ENCODE data around the gene BTBD19. TPM values are rescaled to one million over a fixed set of nuclear protein-coding genes. Genes with fewer than 3 reads are reported as not detected.

BTBD19 gene
- polyA plus RNA-seq, 1 of the 3 experiments (the other 2 are of a cell fraction): 36.9 TPM

GRCh38 chr1:44855742-44856141 lies 47.4 kb downstream of the BTBD19 start:
- Histone ChIP-seq H3K4me1 (ENCODE audit: control insufficient read depth in 1 of 2, insufficient read depth in 2 of 2, low read depth in 1 of 2, low read length in 1 of 2) (no peaks in the 10 kb centered on the region), H3F3A (replicated peaks; ENCODE audit: insufficient read depth) (no peaks in the 10 kb centered on the region), H3K27ac (ENCODE audit: low read depth in 2 of 2, low read length in 1 of 2) (no peak overlapping the region), H2AFZ (ENCODE audit: low read depth) (no peak overlapping the region), H3K79me2 (ENCODE audit: insufficient read depth) (no peaks in the 10 kb centered on the region), H3K36me3 (replicated peaks in 1 of 2; ENCODE audit: control insufficient read depth in 1 of 2, insufficient read depth in 2 of 2, low read length in 1 of 2) (no peaks in the 10 kb centered on the region), H3K9me3 (no peaks in the 10 kb centered on the region), H3K27me3 (ENCODE audit: insufficient read depth) (no peaks in the 10 kb centered on the region), H3K4me3 (ENCODE audit: low read depth in 2 of 2, low read length in 1 of 2) (no peak overlapping the region), H3K9ac (no peak overlapping the region), H3K4me2 (no peak overlapping the region), H4K20me1 (ENCODE audit: insufficient read depth) (no peaks in the 10 kb centered on the region), H3K9me2 (no peaks in the 10 kb centered on the region)
- no peak for DNase-seq
- POLR2A ChIA-PET: no interaction called here
- CTCF ChIA-PET: interaction anchor here (0.7 kb wide), 1 partner anchor 1620 kb away, joined by 3 read pairs; no protein-coding TSS in a partner anchor
- 94% methylated on average over 7 of the region's 7 CpGs for WGBS (ENCODE audit: low lambda C conversion rate)
- no peak for TF ChIP-seq RAD21 (IDR thresholded peaks at IDR 0.05; ENCODE audit: low read length)
- TF ChIP-seq ZBTB33 (IDR thresholded peaks at IDR 0.05; ENCODE audit: borderline replicate concordance, low read depth): no peak
- no peak for TF ChIP-seq FOXJ3 (CRISPR knock-in tag; IDR thresholded peaks at IDR 0.05)

DNA sequence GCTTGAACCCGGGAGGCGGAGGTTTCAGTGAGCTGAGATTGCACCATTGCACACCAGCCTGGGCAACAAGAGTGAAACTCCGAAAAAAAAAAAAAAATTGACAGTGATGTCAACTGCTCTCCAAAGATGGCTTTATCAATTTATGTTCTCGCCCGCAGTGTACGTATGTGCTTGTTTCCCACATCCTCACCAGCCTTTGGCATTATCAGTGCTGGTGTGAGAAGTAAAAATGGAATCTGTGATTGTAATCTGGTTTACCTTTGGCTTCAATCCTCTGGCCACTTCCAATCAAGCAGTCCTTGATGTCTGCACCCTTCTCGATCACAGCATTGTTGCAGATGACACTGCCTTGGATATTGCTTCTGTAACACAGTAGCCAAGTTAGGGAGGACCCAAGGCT lies 49.1 kb downstream of the BTBD19 start:
- Histone ChIP-seq H3K27ac (ENCODE audit: low read depth in 2 of 2, low read length in 1 of 2) (no peak overlapping the region), H3K4me1 (ENCODE audit: control insufficient read depth in 1 of 2, insufficient read depth in 2 of 2, low read depth in 1 of 2, low read length in 1 of 2) (no peaks in the 10 kb centered on the region), H3F3A (replicated peaks; ENCODE audit: insufficient read depth) (no peaks in the 10 kb centered on the region), H3K4me3 (ENCODE audit: low read depth in 2 of 2, low read length in 1 of 2) (no peak overlapping the region), H4K20me1 (ENCODE audit: insufficient read depth) (no peaks in the 10 kb centered on the region), H3K9me2 (no peaks in the 10 kb centered on the region), H2AFZ (ENCODE audit: low read depth) (no peak overlapping the region), H3K27me3 (ENCODE audit: insufficient read depth) (no peaks in the 10 kb centered on the region), H3K9me3 (no peaks in the 10 kb centered on the region), H3K9ac (no peak overlapping the region), H3K4me2 (no peak overlapping the region), H3K79me2 (ENCODE audit: insufficient read depth) (no peaks in the 10 kb centered on the region), H3K36me3 (replicated peaks in 1 of 2; ENCODE audit: control insufficient read depth in 1 of 2, insufficient read depth in 2 of 2, low read length in 1 of 2) (no peaks in the 10 kb centered on the region)
- TF ChIP-seq SIN3A (IDR thresholded peaks at IDR 0.05; ENCODE audit: borderline replicate concordance, low read depth, low read length): no peak
- no peak for TF ChIP-seq POLR2AphosphoS5 (IDR thresholded peaks at IDR 0.05; ENCODE audit: low read depth, low read length)
- no peak for TF ChIP-seq TCF12 (IDR thresholded peaks at IDR 0.05)
- no peak for TF ChIP-seq EZH2phosphoT487 (IDR thresholded peaks at IDR 0.05; ENCODE audit: borderline replicate concordance, low read depth)
- TF ChIP-seq FOXJ3 (CRISPR knock-in tag; IDR thresholded peaks at IDR 0.05): no peak
- no peak for TF ChIP-seq ZBTB33 (IDR thresholded peaks at IDR 0.05; ENCODE audit: borderline replicate concordance, low read depth)
- TF ChIP-seq CHD2 (IDR thresholded peaks at IDR 0.05; ENCODE audit: low read length, partially characterized antibody): no peak
- no peak for TF ChIP-seq RAD21 (IDR thresholded peaks at IDR 0.05; ENCODE audit: low read length)
- TF ChIP-seq RXRA (IDR thresholded peaks at IDR 0.05; ENCODE audit: borderline replicate concordance, low read depth): no peak
- TF ChIP-seq NFIC (IDR thresholded peaks at IDR 0.05; ENCODE audit: borderline replicate concordance): no peak
- TF ChIP-seq RCOR1 (IDR thresholded peaks at IDR 0.05; ENCODE audit: low read length): no peak
- TF ChIP-seq, protein P1, sequence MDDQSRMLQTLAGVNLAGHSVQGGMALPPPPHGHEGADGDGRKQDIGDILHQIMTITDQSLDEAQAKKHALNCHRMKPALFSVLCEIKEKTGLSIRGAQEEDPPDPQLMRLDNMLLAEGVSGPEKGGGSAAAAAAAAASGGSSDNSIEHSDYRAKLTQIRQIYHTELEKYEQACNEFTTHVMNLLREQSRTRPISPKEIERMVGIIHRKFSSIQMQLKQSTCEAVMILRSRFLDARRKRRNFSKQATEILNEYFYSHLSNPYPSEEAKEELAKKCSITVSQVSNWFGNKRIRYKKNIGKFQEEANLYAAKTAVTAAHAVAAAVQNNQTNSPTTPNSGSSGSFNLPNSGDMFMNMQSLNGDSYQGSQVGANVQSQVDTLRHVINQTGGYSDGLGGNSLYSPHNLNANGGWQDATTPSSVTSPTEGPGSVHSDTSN (IDR thresholded peaks at IDR 0.05): no peak
- TF ChIP-seq MEF2A (IDR thresholded peaks at IDR 0.05; ENCODE audit: borderline replicate concordance, low read depth): no peak
- no peak for TF ChIP-seq RFX5 (IDR thresholded peaks at IDR 0.05; ENCODE audit: low read length)
- DNase-seq: no peak
- 95% methylated on average over 7 of the region's 7 CpGs for WGBS (ENCODE audit: low lambda C conversion rate)
- CTCF ChIA-PET: no interaction called here
- POLR2A ChIA-PET: no interaction called here

Data from SK-N-SH (cell line).